T47D (cell line): ENCODE results near the gene SH2D5.

Source experiments
- DNase-seq, 2 experiments: peaks; one replicate each; pipeline versions ENCODE4 v3.0.0 to v3.0.0-alpha.2; 2011 to 2012; ENCODE audit warnings: low read depth in 1 of 2, low spot score in 1 of 2
- JUND ChIP-seq: IDR thresholded peaks from 2 replicates; pipeline ENCODE4 v1.6.1; 2012; ENCODE audit warnings: low read depth
- in situ Hi-C: cut with HindIII; loops from 2 replicates; pipeline ENCODE4 v1.10.0; 2016; ENCODE audit warnings: low sequenced_read_pairs, low pct_unique_long_range_greater_than_20kb

The SH2D5 gene

GRCh38 chr1:20670936-20671335 lies 61.6 kb downstream of the SH2D5 start:
- in situ Hi-C loops: no loop called here
- DNase-seq: no peak
- TF ChIP-seq JUND: no peak
